CD14-positive monocyte (primary cell): ENCODE data around the gene PANK1. TPM values are rescaled to one million over a fixed set of nuclear protein-coding genes. Genes with fewer than 3 reads are reported as not detected.

Experiments used
- DNase-seq, 3 donors: peaks; one replicate each; pipeline ENCODE4 v3.0.0-alpha.2; 2011 to 2022
- H2AFZ ChIP-seq: 2 replicates; pipeline ENCODE4 v1.6.0; 2012; ENCODE audit warnings: mild to moderate bottlenecking, low read depth, low read length, inconsistent platforms; ENCODE audit not compliant: insufficient read depth, poor library complexity, severe bottlenecking
- H3K27ac ChIP-seq, 2 donors: 1 replicate in 1 of 2; 2 replicates in 1 of 2; pipeline ENCODE4 v1.5.1; 2012 to 2013; ENCODE audit warnings: low read length in 2 of 2, control low read depth in 1 of 2, inconsistent platforms in 1 of 2, low read depth in 1 of 2, mild to moderate bottlenecking in 1 of 2
- H3K27me3 ChIP-seq, 2 donors: one replicate each; pipeline versions ENCODE4 v1.6.0 to v1.6.1; 2011 to 2013; ENCODE audit warnings: low read length in 2 of 2; ENCODE audit not compliant: control insufficient read depth in 2 of 2, insufficient read depth in 2 of 2
- H3K36me3 ChIP-seq, 2 donors: replicated peaks in 1 of 2; 1 replicate in 1 of 2; 2 replicates in 1 of 2; pipeline versions ENCODE4 v1.5.1 to v1.6.1; 2012 to 2013; ENCODE audit warnings: low read length in 2 of 2, control low read depth in 1 of 2, inconsistent platforms in 1 of 2, mild to moderate bottlenecking in 1 of 2; ENCODE audit not compliant: insufficient read depth in 2 of 2, control insufficient read depth in 1 of 2
- H3K4me1 ChIP-seq, 2 donors: 1 replicate in 1 of 2; 2 replicates in 1 of 2; pipeline versions ENCODE4 v1.5.1 to v1.6.1; 2012 to 2013; ENCODE audit warnings: low read length in 2 of 2, control low read depth in 1 of 2, inconsistent platforms in 1 of 2, mild to moderate bottlenecking in 1 of 2, moderate library complexity in 1 of 2; ENCODE audit not compliant: insufficient read depth in 2 of 2, control insufficient read depth in 1 of 2
- H3K4me2 ChIP-seq: replicated peaks from 2 replicates; pipeline ENCODE3; 2012; ENCODE audit warnings: low read length, moderate library complexity, mild to moderate bottlenecking; ENCODE audit not compliant: poor library complexity, severe bottlenecking; ENCODE audit errors: extremely low read depth
- H3K4me3 ChIP-seq, 3 experiments: fragments of 200-600 bp in 1 of 3; sonication (generic) in 1 of 3; replicated peaks in 1 of 3; 1 replicate in 2 of 3; 2 replicates in 1 of 3; pipeline ENCODE4 v1.5.1; 2011 to 2013; ENCODE audit warnings: low read length in 3 of 3, mild to moderate bottlenecking in 3 of 3, control low read depth in 2 of 3, low read depth in 2 of 3, inconsistent platforms in 1 of 3, moderate library complexity in 1 of 3
- H3K79me2 ChIP-seq: 2 replicates; pipeline ENCODE4 v1.6.0; 2012; ENCODE audit warnings: mild to moderate bottlenecking, control low read depth, inconsistent platforms, low read length, moderate library complexity; ENCODE audit not compliant: insufficient read depth
- H3K9ac ChIP-seq: 2 replicates; pipeline ENCODE4 v1.6.0; 2017; ENCODE audit warnings: low read length, mild to moderate bottlenecking; ENCODE audit not compliant: insufficient read depth, poor library complexity, severe bottlenecking
- H3K9me3 ChIP-seq, 2 donors: replicated peaks in 1 of 2; 1 replicate in 1 of 2; 2 replicates in 1 of 2; pipeline versions ENCODE4 v1.5.1 to v1.6.1; 2012 to 2013; ENCODE audit warnings: low read length in 2 of 2, control low read depth in 1 of 2; ENCODE audit not compliant: control insufficient read depth in 1 of 2, insufficient read depth in 1 of 2
- H4K20me1 ChIP-seq: 2 replicates; pipeline ENCODE4 v1.6.0; 2012; ENCODE audit warnings: mild to moderate bottlenecking, low read length, control low read depth, moderate library complexity; ENCODE audit not compliant: insufficient read depth
- H3K27ac Mint-ChIP-seq, 7 donors: one replicate each; pipeline ENCODE4 v1.8.0; 2020; ENCODE audit warnings: mild to moderate bottlenecking in 7 of 7, mixed read lengths in 7 of 7, moderate library complexity in 6 of 7, inconsistent platforms in 2 of 7
- H3K27me3 Mint-ChIP-seq, 3 donors: one replicate each; pipeline ENCODE4 v1.8.0; 2021 to 2022; ENCODE audit warnings: low read depth in 3 of 3, mild to moderate bottlenecking in 3 of 3, mixed read lengths in 3 of 3, moderate library complexity in 3 of 3, inconsistent platforms in 1 of 3
- H3K36me3 Mint-ChIP-seq, 2 donors: one replicate each; pipeline ENCODE4 v1.8.0; 2020; ENCODE audit warnings: mixed read lengths in 2 of 2, inconsistent platforms in 1 of 2, mild to moderate bottlenecking in 1 of 2
- H3K4me1 Mint-ChIP-seq: one replicate; pipeline ENCODE4 v1.8.0; 2020; ENCODE audit warnings: mild to moderate bottlenecking, mixed read lengths
- H3K4me3 Mint-ChIP-seq, 2 donors: one replicate each; pipeline ENCODE4 v1.8.0; 2020; ENCODE audit warnings: mild to moderate bottlenecking in 2 of 2, mixed read lengths in 2 of 2, moderate library complexity in 1 of 2
- H3K9me3 Mint-ChIP-seq, 7 donors: one replicate each; pipeline ENCODE4 v1.8.0; 2020 to 2022; ENCODE audit warnings: mixed read lengths in 7 of 7, mild to moderate bottlenecking in 6 of 7, moderate library complexity in 6 of 7, inconsistent platforms in 2 of 7
- WGBS: methylation state at CpG from one replicate; pipeline ENCODE4 v1.1.5; 2013; ENCODE audit warnings: missing lambda C conversion rate; ENCODE audit not compliant: insufficient coverage; 5-methylcytosine and 5-hydroxymethylcytosine counted together
- intact Hi-C, 2 donors: fragments of 100-400 bp; cut with micrococcal nuclease; formaldehyde crosslinking; loops; one replicate each; pipeline versions ENCODE4 v1.15.0 to v1.15.1; 2023
- polyA plus RNA-seq, 3 donors: library from polyadenylated mRNA; depleted of rRNA in 1 of 3; unstranded in 2 of 3; stranded (reverse) in 1 of 3; fragments of 300-500 nt in 2 of 3; fragments of >200 nt in 1 of 3; fragmentation: Illumina TruSeq in 2 of 3; gene quantifications; 1 replicate in 2 of 3; 2 replicates in 1 of 3; pipeline ENCODE4 v1.2.3, GENCODE V29; 2012 to 2021
- TF ChIP-seq, protein P1 (sequence below): fragments of 200-600 bp; IDR thresholded peaks from one replicate; pipeline ENCODE4 v1.8.0; 2022; ENCODE audit warnings: antibody characterized with exemption, mild to moderate bottlenecking

The PANK1 gene
- polyA plus RNA-seq, 3 donors = 0.31 to 0.67 (median 0.61) TPM

DNA sequence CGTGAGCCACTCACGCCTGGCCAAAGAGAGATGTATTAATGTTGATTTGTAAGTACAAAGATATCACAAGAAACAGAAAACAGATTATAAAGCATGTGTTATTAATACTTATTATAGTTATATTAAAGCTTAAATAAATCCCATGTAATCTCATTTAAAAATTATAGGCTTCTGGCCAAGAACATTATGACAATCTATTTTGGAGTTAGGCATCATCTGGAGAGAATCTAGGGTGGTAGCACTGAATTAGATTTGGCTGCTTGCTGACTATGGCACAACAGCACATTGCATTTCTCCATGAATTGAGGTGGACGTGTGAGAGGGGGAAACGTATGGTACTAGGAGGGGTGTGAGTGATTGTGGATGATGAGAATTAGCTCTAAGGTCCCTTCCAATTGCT lies 92.8 kb downstream of the PANK1 start:
- Histone ChIP-seq H2AFZ (no peak overlapping the region), H3K36me3 (no peaks in the 10 kb centered on the region), H3K9ac (no peak overlapping the region), H3K79me2 (no peaks in the 10 kb centered on the region), H3K4me1 (peaks cover 5 to 9% of the 10 kb centered on the region in 2 donors), H3K9me3 (peaks cover 0 to 4% of the 10 kb centered on the region in 2 donors), H3K27me3 (no peaks in the 10 kb centered on the region), H3K4me3 (no peak overlapping the region), H3K4me2 (no peak overlapping the region), H3K27ac (no peak overlapping the region), H4K20me1 (no peaks in the 10 kb centered on the region)
- Mint-ChIP-seq H3K4me3 (no peak overlapping the region), H3K27ac (no peak overlapping the region), H3K9me3 (peaks cover 0 to 5% (median 0%) of the 10 kb centered on the region in 7 donors), H3K4me1 (peaks cover 11% of the 10 kb centered on the region), H3K36me3 (no peaks in the 10 kb centered on the region), H3K27me3 (peaks cover 0 to 1% (median 0%) of the 10 kb centered on the region in 3 donors)
- DNase-seq = no peak
- intact Hi-C loops = no loop called here
- TF ChIP-seq, protein P1, sequence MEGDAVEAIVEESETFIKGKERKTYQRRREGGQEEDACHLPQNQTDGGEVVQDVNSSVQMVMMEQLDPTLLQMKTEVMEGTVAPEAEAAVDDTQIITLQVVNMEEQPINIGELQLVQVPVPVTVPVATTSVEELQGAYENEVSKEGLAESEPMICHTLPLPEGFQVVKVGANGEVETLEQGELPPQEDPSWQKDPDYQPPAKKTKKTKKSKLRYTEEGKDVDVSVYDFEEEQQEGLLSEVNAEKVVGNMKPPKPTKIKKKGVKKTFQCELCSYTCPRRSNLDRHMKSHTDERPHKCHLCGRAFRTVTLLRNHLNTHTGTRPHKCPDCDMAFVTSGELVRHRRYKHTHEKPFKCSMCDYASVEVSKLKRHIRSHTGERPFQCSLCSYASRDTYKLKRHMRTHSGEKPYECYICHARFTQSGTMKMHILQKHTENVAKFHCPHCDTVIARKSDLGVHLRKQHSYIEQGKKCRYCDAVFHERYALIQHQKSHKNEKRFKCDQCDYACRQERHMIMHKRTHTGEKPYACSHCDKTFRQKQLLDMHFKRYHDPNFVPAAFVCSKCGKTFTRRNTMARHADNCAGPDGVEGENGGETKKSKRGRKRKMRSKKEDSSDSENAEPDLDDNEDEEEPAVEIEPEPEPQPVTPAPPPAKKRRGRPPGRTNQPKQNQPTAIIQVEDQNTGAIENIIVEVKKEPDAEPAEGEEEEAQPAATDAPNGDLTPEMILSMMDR = no peak
- 83% methylated on average over 1 of the region's 4 CpGs for WGBS

DNA sequence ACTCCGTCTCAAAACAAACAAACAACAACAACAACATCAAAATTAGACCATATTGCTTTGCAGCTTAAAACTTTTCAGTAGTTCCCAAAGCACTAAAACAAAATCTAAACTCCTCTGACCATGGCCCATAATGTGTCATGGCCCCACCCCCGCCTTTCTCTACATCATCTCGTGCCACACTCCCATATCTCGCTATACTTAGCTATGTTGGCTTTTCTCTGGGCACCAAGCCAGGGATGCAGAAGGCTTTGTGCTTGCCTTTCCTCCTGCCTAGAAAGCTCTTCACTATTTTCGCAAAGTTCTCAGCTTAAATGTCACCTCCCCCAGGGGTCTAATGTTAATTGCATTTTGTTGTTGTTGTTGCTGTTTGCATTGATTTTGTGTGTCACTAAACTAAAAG lies 94.5 kb downstream of the PANK1 start:
- Mint-ChIP-seq H3K4me1 (peaks cover 11% of the 10 kb centered on the region), H3K27me3 (peaks cover 0 to 1% (median 0%) of the 10 kb centered on the region in 3 donors), H3K27ac (no peak overlapping the region), H3K9me3 (peaks cover 0 to 7% (median 2%) of the 10 kb centered on the region in 7 donors), H3K4me3 (no peak overlapping the region), H3K36me3 (no peaks in the 10 kb centered on the region)
- no peak overlapping the region for H3K9ac ChIP-seq
- peaks cover 5 to 9% of the 10 kb centered on the region in 2 donors for H3K4me1 ChIP-seq
- TF ChIP-seq, protein P1 = no peak
- H3K4me3 ChIP-seq = no peak overlapping the region
- no peaks in the 10 kb centered on the region for H3K79me2 ChIP-seq
- no peak overlapping the region for H3K27ac ChIP-seq
- no peaks in the 10 kb centered on the region for H3K27me3 ChIP-seq
- no peaks in the 10 kb centered on the region for H4K20me1 ChIP-seq
- intact Hi-C loops = no loop called here
- H2AFZ ChIP-seq = no peak overlapping the region
- no peak for DNase-seq
- H3K4me2 ChIP-seq = no peak overlapping the region
- WGBS = 74% methylated on average over 3 of the region's 5 CpGs
- peaks cover 0 to 4% of the 10 kb centered on the region in 2 donors for H3K9me3 ChIP-seq
- H3K36me3 ChIP-seq = no peaks in the 10 kb centered on the region
